DOHH2 (cell line): Measurements from ENCODE around the gene HAX1.
A peak's percentile ranks its signal among the peaks of the same experiment; 100 is the strongest.
"Not testable (repeated sequence)": the region's sequence is repeated elsewhere in the genome, so short reads cannot be mapped to it uniquely, and the experiment has no call there.

ENCODE experiments used
- H3F3A ChIP-seq: fragments of 200-600 bp; sonication (generic), shearing (Covaris generic); 2 replicates; pipeline ENCODE4 v1.6.0; 2016; ENCODE audit warnings: antibody characterized with exemption, mild to moderate bottlenecking; ENCODE audit not compliant: control insufficient read depth, insufficient read depth
- H3K27ac ChIP-seq: fragments of 200-600 bp; sonication (generic); 2 replicates; pipeline ENCODE4 v1.5.1; 2014; ENCODE audit warnings: low read depth, mild to moderate bottlenecking, low read length, moderate library complexity
- H3K27me3 ChIP-seq: fragments of 200-600 bp; sonication (generic); 2 replicates; pipeline ENCODE4 v1.6.1; 2014; ENCODE audit warnings: mild to moderate bottlenecking, low read length, mixed read lengths; ENCODE audit not compliant: control insufficient read depth
- H3K36me3 ChIP-seq: fragments of 200-600 bp; sonication (generic); 2 replicates; pipeline ENCODE4 v1.6.1; 2014; ENCODE audit warnings: mild to moderate bottlenecking, low read length, moderate library complexity, mixed read lengths; ENCODE audit not compliant: control insufficient read depth
- H3K4me1 ChIP-seq: fragments of 200-600 bp; sonication (generic); 2 replicates; pipeline ENCODE4 v1.6.1; 2014; ENCODE audit warnings: mild to moderate bottlenecking, low read length, mixed read lengths; ENCODE audit not compliant: control insufficient read depth
- H3K4me2 ChIP-seq: fragments of 200-600 bp; sonication (generic); 2 replicates; pipeline ENCODE4 v1.6.0; 2014; ENCODE audit warnings: mild to moderate bottlenecking, low read length, moderate library complexity
- H3K4me3 ChIP-seq: fragments of 200-600 bp; sonication (generic); 2 replicates; pipeline ENCODE4 v1.5.1; 2014; ENCODE audit warnings: mild to moderate bottlenecking, low read length, mixed read lengths
- H3K79me2 ChIP-seq: fragments of 200-600 bp; sonication (generic); 2 replicates; pipeline ENCODE4 v1.6.1; 2014; ENCODE audit warnings: mild to moderate bottlenecking, low read length, mixed read lengths; ENCODE audit not compliant: control insufficient read depth
- H3K9me2 ChIP-seq: fragments of 200-600 bp; sonication (generic); replicated peaks from 2 replicates; pipeline ENCODE4 v1.6.1; 2014; ENCODE audit warnings: mild to moderate bottlenecking, low read length, mixed read lengths; ENCODE audit not compliant: control insufficient read depth
- H3K9me3 ChIP-seq: fragments of 200-600 bp; sonication (generic); 2 replicates; pipeline ENCODE4 v1.6.1; 2014; ENCODE audit warnings: antibody characterized with exemption, low read length, mixed read lengths; ENCODE audit not compliant: control insufficient read depth, insufficient read depth
- H4K20me1 ChIP-seq: fragments of 200-600 bp; sonication (generic); 2 replicates; pipeline ENCODE4 v1.6.0; 2014; ENCODE audit warnings: low read depth, mild to moderate bottlenecking, antibody characterized with exemption, low read length, moderate library complexity; ENCODE audit not compliant: control insufficient read depth, insufficient read depth
- EZH2phosphoT487 ChIP-seq: fragments of 200-600 bp; sonication (generic); IDR thresholded peaks from 2 replicates; pipeline ENCODE4 v1.6.1; 2017; ENCODE audit warnings: borderline replicate concordance, mild to moderate bottlenecking, antibody characterized with exemption, low read length, moderate library complexity, mixed read lengths
- TF ChIP-seq, protein P1 (sequence below): fragments of 200-600 bp; sonication (generic); IDR thresholded peaks from one replicate; pipeline ENCODE4 v1.5.1; 2014; ENCODE audit warnings: antibody characterized with exemption, mild to moderate bottlenecking, low read depth, low read length; ENCODE audit not compliant: poor library complexity, severe bottlenecking

HAX1 gene

DNA sequence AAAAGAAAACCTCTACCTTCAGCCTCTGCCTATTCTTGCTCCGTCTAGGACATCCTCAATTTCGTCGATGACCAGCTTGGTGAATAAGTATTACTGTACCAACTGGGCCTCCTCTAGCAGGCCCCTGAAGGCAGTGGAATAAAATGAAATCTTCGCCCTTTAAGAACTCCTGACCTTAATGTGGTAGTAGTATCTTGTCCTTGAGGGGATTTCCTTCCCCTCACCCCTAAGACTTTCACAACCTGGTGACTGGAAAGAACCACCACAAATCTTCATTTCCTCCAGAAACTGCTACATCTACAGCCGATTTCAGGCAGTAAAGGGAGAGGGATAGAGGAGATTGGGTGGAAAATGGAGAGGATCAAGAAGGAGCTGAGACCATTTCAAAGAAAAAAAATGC, 1.6 kb upstream of the HAX1 start:
- Histone ChIP-seq H3K9me3 (no peaks in the 10 kb centered on the region), H3K27ac (no peak overlapping the region), H3K79me2 (peaks cover 14% of the 10 kb centered on the region), H3K36me3 (peaks cover 60% of the 10 kb centered on the region), H3K27me3 (no peaks in the 10 kb centered on the region), H3K4me2 (no peak overlapping the region), H3K4me1 (peaks cover 19% of the 10 kb centered on the region), H3F3A (peaks cover 28% of the 10 kb centered on the region), H3K9me2 (no peaks in the 10 kb centered on the region), H3K4me3 (no peak overlapping the region), H4K20me1 (no peaks in the 10 kb centered on the region)
- no peak for TF ChIP-seq EZH2phosphoT487
- TF ChIP-seq, protein P1, sequence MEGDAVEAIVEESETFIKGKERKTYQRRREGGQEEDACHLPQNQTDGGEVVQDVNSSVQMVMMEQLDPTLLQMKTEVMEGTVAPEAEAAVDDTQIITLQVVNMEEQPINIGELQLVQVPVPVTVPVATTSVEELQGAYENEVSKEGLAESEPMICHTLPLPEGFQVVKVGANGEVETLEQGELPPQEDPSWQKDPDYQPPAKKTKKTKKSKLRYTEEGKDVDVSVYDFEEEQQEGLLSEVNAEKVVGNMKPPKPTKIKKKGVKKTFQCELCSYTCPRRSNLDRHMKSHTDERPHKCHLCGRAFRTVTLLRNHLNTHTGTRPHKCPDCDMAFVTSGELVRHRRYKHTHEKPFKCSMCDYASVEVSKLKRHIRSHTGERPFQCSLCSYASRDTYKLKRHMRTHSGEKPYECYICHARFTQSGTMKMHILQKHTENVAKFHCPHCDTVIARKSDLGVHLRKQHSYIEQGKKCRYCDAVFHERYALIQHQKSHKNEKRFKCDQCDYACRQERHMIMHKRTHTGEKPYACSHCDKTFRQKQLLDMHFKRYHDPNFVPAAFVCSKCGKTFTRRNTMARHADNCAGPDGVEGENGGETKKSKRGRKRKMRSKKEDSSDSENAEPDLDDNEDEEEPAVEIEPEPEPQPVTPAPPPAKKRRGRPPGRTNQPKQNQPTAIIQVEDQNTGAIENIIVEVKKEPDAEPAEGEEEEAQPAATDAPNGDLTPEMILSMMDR: no peak

GRCh38 chr1:154272999-154273563, 652 bp downstream of the HAX1 start:
- Histone ChIP-seq H3F3A (peaks cover 25% of the 10 kb centered on the region), H3K4me1 (peaks cover 19% of the 10 kb centered on the region), H3K27me3 (no peaks in the 10 kb centered on the region), H3K9me2 (no peaks in the 10 kb centered on the region), H3K79me2 (peaks cover 14% of the 10 kb centered on the region), H3K4me2 (peak overlapping the region; percentile 80), H3K4me3 (peak overlapping the region; percentile 96), H4K20me1 (no peaks in the 10 kb centered on the region), H3K9me3 (no peaks in the 10 kb centered on the region), H3K36me3 (peaks cover 46% of the 10 kb centered on the region), H3K27ac (peak overlapping the region; percentile 74)
- no peak for TF ChIP-seq EZH2phosphoT487
- TF ChIP-seq, protein P1: no peak

DNA sequence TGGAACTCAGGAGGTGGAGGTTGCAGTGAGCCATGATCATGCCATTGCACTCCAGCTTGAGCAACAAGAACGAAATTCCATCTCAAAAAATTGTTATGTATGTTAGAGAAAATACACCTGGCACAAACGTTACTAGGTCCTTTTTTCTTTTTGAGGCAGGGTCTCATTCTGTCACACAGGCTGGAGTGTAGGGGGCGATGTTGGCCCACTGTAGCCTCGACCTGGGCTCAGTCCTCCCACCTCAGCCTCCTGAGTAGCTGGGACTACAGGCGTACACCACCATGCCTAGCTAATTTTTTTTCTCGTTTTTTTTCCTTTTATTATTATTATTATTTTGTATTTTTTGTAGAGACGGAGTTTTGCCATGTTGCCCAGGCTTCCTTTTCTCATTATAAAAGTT, 4.4 kb downstream of the HAX1 start:
- H3F3A ChIP-seq: peaks cover 3% of the 10 kb centered on the region
- H3K27ac ChIP-seq: no peak overlapping the region
- H3K9me3 ChIP-seq: no peaks in the 10 kb centered on the region
- H3K9me2 ChIP-seq: no peaks in the 10 kb centered on the region
- no peak overlapping the region for H3K4me3 ChIP-seq
- no peaks in the 10 kb centered on the region for H4K20me1 ChIP-seq
- no peak for TF ChIP-seq EZH2phosphoT487
- TF ChIP-seq, protein P1: peak; percentile 43
- no peaks in the 10 kb centered on the region for H3K27me3 ChIP-seq
- H3K79me2 ChIP-seq: peaks cover 14% of the 10 kb centered on the region
- H3K4me1 ChIP-seq: peaks cover 11% of the 10 kb centered on the region
- H3K4me2 ChIP-seq: no peak overlapping the region
- H3K36me3 ChIP-seq: peaks cover 23% of the 10 kb centered on the region

GRCh38 chr1:154287591-154287990, 15.2 kb downstream of the HAX1 start:
- not testable (repeated sequence) for H3K27me3 ChIP-seq, H3K36me3 ChIP-seq, H3F3A ChIP-seq, H3K4me2 ChIP-seq, H3K9me3 ChIP-seq, H3K4me3 ChIP-seq, H3K27ac ChIP-seq, H4K20me1 ChIP-seq, H3K4me1 ChIP-seq, H3K79me2 ChIP-seq, H3K9me2 ChIP-seq
